Tongue (tissue), 2 donors: ENCODE data around the gene MGMT. TPM values are rescaled to one million over a fixed set of nuclear protein-coding genes. Genes with fewer than 3 reads are reported as not detected.

ENCODE experiments used
- DNase-seq: peaks from one replicate; pipeline ENCODE4 v3.0.0-alpha.2; 2015
- total RNA-seq: library from RNA; depleted of rRNA; stranded (reverse); fragments of >200 nt; gene quantifications from one replicate; pipeline ENCODE4 v1.2.3, GENCODE V29; 2014

The MGMT gene
- total RNA-seq, 1 donor from 2014 or later: 37.8 TPM

GRCh38 chr10:129655679-129656031, 188.6 kb downstream of the MGMT start:
- peak; percentile 50 for DNase-seq

- DNase-seq: no peak
Observed at GRCh38 chr10:129656642-129657041, 189.6 kb downstream of the MGMT start.

GRCh38 chr10:129657297-129658017, 190.4 kb downstream of the MGMT start:
- no peak for DNase-seq

- peak; percentile 36 for DNase-seq
Observed at GRCh38 chr10:129658376-129659072, 191.5 kb downstream of the MGMT start.

GRCh38 chr10:129659508-129660268, 192.6 kb downstream of the MGMT start:
- no peak for DNase-seq

- DNase-seq: no peak
Observed at GRCh38 chr10:129660569-129660968, 193.5 kb downstream of the MGMT start.

- DNase-seq: no peak
Observed at GRCh38 chr10:129662426-129662825, 195.4 kb downstream of the MGMT start.

GRCh38 chr10:129670124-129670523, 203.1 kb downstream of the MGMT start:
- DNase-seq: no peak

- DNase-seq: no peak
Observed at GRCh38 chr10:129673292-129673691, 206.3 kb downstream of the MGMT start.

GRCh38 chr10:129675027-129675769, 208.2 kb downstream of the MGMT start:
- DNase-seq: no peak

- DNase-seq: no peak
Observed at GRCh38 chr10:129676014-129676413, 209.0 kb downstream of the MGMT start.

GRCh38 chr10:129677377-129677927, 210.4 kb downstream of the MGMT start:
- no peak for DNase-seq

GRCh38 chr10:129678186-129678585, 211.1 kb downstream of the MGMT start:
- no peak for DNase-seq

- no peak for DNase-seq
Observed at GRCh38 chr10:129679207-129679606, 212.2 kb downstream of the MGMT start.

- no peak for DNase-seq
Observed at GRCh38 chr10:129680661-129681344, 213.8 kb downstream of the MGMT start.

- no peak for DNase-seq
Observed at GRCh38 chr10:129681856-129682255, 214.8 kb downstream of the MGMT start.

GRCh38 chr10:129683519-129683918, 216.5 kb downstream of the MGMT start:
- no peak for DNase-seq

- no peak for DNase-seq
Observed at GRCh38 chr10:129683920-129684319, 216.9 kb downstream of the MGMT start.

GRCh38 chr10:129685271-129685670, 218.2 kb downstream of the MGMT start:
- DNase-seq: no peak

GRCh38 chr10:129689671-129690071, 222.6 kb downstream of the MGMT start:
- DNase-seq: no peak

- no peak for DNase-seq
Observed at GRCh38 chr10:129690248-129691070, 223.4 kb downstream of the MGMT start.
